GM18507 (cell line): ENCODE measurements around the gene MAP1B.

Experiments
- DNase-seq: peaks from one replicate; pipeline ENCODE4 v3.0.0; 2011; ENCODE audit warnings: low read depth; ENCODE audit not compliant: insufficient read length; ENCODE audit errors: extremely low spot score
- FAIRE-seq: peaks from 2 replicates; lab custom pipeline; 2011; peaks lifted over from hg19 to GRCh38; lab: Jason Lieb, UNC

Gene MAP1B

GRCh38 chr5:72093217-72093616 is 14.1 kb upstream of the MAP1B start:
- FAIRE-seq (no peak), DNase-seq (no peak)

- DNase-seq (no peak), FAIRE-seq (no peak)
These were observed 13.5 kb upstream of the MAP1B start for GRCh38 chr5:72093824-72094223.

- FAIRE-seq = no peak
- DNase-seq = no peak
These were observed 10.6 kb upstream of the MAP1B start for GRCh38 chr5:72096602-72097188.

- FAIRE-seq = no peak
- no peak for DNase-seq
These were observed 5.4 kb upstream of the MAP1B start for GRCh38 chr5:72101828-72102227.

- no peak for FAIRE-seq
- DNase-seq = no peak
These were observed 501 bp upstream of the MAP1B start for GRCh38 chr5:72106817-72107130.

GRCh38 chr5:72107901-72108201 is 576 bp downstream of the MAP1B start:
- DNase-seq = no peak
- no peak for FAIRE-seq

- DNase-seq (no peak), FAIRE-seq (no peak)
These were observed 1.2 kb downstream of the MAP1B start for GRCh38 chr5:72108202-72109061.

- no peak for FAIRE-seq
- DNase-seq = no peak
These were observed 1.8 kb downstream of the MAP1B start for GRCh38 chr5:72109062-72109411.

- DNase-seq (no peak), FAIRE-seq (no peak)
These were observed 2.4 kb downstream of the MAP1B start for GRCh38 chr5:72109625-72110024.

GRCh38 chr5:72110394-72111013 is 3.2 kb downstream of the MAP1B start:
- FAIRE-seq (no peak), DNase-seq (no peak)

- DNase-seq (no peak), FAIRE-seq (no peak)
These were observed 5.1 kb downstream of the MAP1B start for GRCh38 chr5:72112389-72112788.

GRCh38 chr5:72114629-72115028 is 7.4 kb downstream of the MAP1B start:
- DNase-seq (no peak), FAIRE-seq (no peak)

- DNase-seq (no peak), FAIRE-seq (no peak)
These were observed 8.0 kb downstream of the MAP1B start for GRCh38 chr5:72115296-72115695.

GRCh38 chr5:72117307-72117706 is 10.0 kb downstream of the MAP1B start:
- no peak for FAIRE-seq
- no peak for DNase-seq

GRCh38 chr5:72121052-72121779 is 13.9 kb downstream of the MAP1B start:
- DNase-seq (no peak), FAIRE-seq (no peak)

GRCh38 chr5:72121780-72122445 is 14.6 kb downstream of the MAP1B start:
- DNase-seq (no peak), FAIRE-seq (no peak)

- no peak for DNase-seq
- no peak for FAIRE-seq
These were observed 15.3 kb downstream of the MAP1B start for GRCh38 chr5:72122602-72123001.

GRCh38 chr5:72123764-72124376 is 16.6 kb downstream of the MAP1B start:
- FAIRE-seq = no peak

GRCh38 chr5:72125271-72125940 is 18.1 kb downstream of the MAP1B start:
- DNase-seq (no peak), FAIRE-seq (no peak)

More at GRCh38 chr5:72123764-72124376, 16.6 kb downstream of the MAP1B start:
- DNase-seq = no peak
